ENCODE measurements around the gene OPRL1.
A peak's percentile ranks its signal among the peaks of the same experiment; 100 is the strongest.

OPRL1 gene

GRCh38 chr20:64056889-64057627, 22.8 kb upstream of the OPRL1 start:
- DNase-seq (ENCODE audit: low spot score): no peak

GRCh38 chr20:64057628-64058498, 22.0 kb upstream of the OPRL1 start:
- peak; percentile 82 for DNase-seq (ENCODE audit: low spot score)

DNA sequence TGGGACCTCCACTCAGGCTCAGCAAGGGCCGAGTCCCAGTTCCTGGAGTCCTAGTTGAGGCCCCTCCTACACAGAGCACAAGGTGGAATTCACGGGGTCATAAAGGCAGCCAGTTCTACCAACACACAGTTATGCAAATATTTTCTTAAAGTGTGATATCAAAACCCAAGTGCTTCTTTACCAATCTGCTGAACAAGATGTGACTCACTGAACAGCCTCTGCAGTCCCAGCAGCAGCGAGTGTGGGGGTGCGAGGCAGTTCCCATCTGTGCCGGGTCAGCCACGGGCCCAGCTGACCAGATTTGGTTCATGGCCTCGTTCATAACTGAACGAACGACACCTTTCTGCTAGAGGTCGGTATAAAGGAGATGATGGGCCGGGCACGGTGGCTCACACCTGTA, 21.3 kb upstream of the OPRL1 start:
- DNase-seq (ENCODE audit: low spot score): no peak

DNA sequence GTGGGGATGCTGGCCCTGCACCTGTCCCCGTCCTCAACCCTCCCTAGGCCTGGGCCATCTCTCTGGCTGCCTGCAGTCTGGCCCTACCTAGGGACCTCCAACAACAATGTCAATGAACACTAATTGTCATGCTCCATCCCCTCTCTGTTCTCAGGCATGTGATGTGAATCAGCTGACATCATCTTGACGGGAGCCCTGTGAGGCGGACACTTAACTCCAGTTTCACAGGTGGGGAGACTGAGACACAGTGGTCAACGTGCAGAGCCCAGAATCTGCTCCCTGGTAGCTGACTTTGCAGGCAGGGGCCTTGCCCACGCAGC, 17.6 kb upstream of the OPRL1 start:
- DNase-seq (ENCODE audit: low spot score): no peak

DNA sequence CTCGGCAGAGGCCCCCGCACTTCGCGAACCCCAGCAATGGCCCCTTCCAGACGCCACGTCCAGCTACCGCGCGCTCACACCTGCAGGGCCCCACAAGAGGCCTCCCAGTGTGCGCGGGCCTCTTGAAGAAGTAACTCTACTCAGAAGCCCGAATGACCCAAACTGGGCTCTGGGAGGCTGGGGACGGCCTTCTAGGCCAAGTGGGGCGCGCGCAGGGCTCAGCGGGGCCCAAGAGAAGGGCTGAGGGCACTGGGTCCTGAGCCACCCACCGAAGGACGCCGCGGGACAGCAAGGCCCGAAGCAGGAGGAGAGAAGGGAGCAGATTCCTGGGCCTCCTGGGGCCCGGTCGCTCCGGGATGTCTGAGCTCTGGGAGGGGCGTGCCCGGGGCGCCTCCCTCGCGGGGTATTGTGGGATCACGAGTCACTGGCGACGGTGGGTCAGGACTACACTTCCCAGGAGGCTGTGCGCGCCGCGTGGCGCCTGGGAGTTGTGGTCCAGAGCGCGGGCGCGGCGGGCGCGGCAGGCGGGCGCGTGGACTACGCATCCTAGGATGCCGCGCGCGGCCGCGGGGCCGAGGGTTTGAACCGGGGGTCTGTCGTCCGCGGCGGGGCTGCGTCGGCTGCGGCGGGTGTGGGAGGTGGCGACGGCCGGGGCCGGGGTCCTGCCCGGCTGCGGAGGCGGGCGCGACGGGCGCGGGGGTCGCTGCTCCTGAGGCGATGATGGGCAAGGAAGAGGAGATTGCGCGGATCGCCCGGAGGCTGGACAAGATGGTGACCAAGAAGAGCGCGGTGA, 17.1 kb upstream of the OPRL1 start, which contains the start of gene TCEA2:
Gene TCEA2 (plus strand): TSS at position 603 of the 793 bp plus-strand sequence. CDS start 115 bp downstream, at position 718.
- peak; percentile 98 for DNase-seq (ENCODE audit: low spot score)

DNA sequence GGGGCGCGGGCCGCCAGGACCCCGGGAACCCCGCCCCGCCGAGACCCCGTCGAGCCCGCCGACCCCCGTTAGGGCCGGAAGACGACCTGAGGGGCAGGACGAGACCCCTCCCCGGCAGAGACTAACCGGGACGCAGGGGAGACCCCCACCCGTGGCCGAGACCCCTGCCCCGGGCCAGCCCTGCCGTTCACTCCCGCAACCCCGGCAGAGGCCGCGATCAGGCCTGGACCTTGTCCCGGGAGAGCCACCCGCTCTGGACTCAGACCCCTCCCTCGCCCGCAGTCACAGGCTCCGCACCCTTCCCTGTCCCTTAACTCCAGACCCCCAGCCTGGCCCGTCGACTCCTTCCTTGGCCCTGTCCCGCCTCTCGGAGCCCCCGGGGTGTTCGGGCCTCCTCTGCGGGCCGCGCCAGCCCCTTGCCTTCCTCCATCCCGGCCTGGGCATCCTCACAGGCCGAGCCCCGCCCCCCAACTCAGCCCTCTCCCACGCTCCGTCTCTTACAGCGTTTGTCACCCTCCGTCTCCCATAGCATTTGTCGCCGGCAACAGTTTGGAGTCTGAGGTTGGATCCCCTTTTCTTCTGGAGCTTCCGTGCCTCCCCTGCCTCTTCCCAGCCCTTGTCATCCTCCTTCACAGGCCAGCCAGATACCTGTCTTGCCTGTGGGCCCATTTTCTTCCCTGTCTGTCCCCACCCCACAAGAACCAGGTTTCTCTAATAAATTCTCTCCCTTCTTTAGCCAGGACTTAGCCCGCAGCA, 16.3 kb upstream of the OPRL1 start:
- no peak for DNase-seq (ENCODE audit: low spot score)

- DNase-seq (ENCODE audit: low spot score): peak; percentile 88
These were observed 15.7 kb upstream of the OPRL1 start for GRCh38 chr20:64064145-64064698.

GRCh38 chr20:64065062-64065973, 14.6 kb upstream of the OPRL1 start:
- DNase-seq (ENCODE audit: low spot score): no peak

GRCh38 chr20:64065974-64066343, 13.9 kb upstream of the OPRL1 start:
- DNase-seq (ENCODE audit: low spot score): peak; percentile 86

GRCh38 chr20:64067005-64067632, 12.8 kb upstream of the OPRL1 start:
- no peak for DNase-seq (ENCODE audit: low spot score)

GRCh38 chr20:64067733-64068307, 12.1 kb upstream of the OPRL1 start:
- no peak for DNase-seq (ENCODE audit: low spot score)

DNA sequence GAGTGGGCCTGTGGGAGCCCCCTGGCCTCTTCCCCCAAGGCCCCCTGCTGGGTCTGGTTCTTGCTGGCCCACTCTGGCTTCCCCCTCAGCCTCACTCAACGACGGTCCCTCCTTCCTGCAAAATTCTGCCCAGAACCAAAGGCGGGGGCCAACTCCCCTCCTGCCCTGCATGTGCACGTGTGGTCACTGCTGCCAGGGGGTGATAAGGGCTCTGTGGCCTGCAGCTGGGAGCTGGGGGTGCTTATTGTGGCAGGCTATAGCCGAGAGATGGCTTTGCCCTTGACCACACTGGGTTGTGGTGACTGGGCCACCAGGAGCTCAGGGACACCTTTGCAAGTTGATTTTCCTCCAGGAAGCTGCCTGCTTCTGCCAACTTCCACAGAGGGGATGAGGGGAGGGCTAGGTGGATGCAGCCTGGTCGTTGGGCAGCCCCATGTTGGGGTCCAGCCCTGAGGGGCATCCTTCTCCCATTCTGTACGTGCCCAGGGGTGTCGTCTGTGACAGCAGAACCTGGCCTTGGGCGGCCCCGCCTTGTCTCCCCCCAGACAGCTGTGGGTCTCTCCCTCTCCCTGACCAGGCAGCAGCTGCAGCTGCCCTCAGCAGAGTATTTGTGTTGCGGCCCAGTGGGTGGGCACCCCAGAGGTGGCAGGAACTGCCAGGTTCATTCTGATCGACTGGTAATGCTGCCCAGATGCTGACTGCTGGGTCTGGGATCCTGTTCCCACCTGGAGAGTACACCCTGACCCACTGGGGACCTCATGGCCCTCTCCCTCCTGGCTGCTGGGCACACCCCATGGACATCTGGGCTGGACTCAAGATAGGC, 11.3 kb upstream of the OPRL1 start:
- DNase-seq (ENCODE audit: low spot score): no peak

DNA sequence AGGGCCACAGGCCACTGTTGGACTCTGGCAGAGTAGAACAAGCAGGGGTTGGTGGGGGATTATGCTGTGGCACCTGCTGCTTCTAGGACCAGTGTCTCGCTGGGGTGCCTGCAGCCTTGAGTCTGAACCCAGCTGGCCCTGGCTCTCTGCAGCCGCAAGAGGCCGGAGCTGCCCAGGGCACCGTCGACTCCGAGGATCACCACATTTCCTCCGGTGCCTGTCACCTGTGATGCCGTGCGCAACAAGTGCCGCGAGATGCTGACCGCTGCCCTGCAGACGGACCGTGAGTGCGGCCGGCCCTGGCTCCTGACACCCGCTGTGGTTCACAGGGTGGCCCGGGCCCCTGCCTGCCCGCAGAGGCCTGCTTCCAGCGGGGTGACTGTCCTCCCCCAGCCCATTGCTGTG, 10.7 kb upstream of the OPRL1 start:
- DNase-seq (ENCODE audit: low spot score): no peak

- peak; percentile 48 for DNase-seq (ENCODE audit: low spot score)
These were observed 10.2 kb upstream of the OPRL1 start for GRCh38 chr20:64069614-64070243.

DNA sequence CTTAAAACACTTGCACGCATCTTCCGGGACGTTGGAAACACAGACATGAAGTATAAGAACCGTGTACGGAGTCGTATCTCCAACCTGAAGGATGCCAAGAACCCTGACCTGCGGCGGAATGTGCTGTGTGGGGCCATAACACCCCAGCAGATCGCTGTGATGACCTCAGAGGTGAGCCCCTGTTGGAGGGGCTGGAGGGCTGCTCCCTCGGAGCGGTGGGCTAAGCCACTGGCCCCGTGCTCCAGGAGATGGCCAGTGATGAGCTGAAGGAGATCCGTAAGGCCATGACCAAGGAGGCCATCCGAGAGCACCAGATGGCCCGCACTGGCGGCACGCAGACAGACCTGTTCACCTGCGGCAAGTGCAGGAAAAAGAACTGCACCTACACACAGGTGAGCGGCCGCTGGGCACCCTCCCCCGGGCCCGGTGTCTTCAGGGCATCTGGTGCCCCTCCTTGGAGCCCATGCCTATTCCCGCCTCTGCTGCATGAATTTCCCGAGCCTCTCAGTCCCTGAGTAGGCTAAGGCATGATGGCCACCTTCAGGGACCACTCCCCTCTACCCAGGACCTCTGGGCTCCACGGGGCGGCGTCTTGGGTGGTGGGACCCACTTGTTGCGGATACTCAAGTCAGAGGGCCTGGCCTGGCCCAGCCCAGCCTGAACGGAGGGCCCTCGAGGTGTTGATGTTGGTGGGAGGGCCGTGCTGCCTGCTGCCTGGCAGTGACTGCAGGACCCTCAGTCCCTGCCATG, 9.5 kb upstream of the OPRL1 start:
- no peak for DNase-seq (ENCODE audit: low spot score)

GRCh38 chr20:64071341-64072332, 8.2 kb upstream of the OPRL1 start:
- DNase-seq (ENCODE audit: low spot score): no peak
